IgD-negative memory B cell (primary cell): ENCODE results near the gene PRTN3. TPM values are rescaled to one million over a fixed set of nuclear protein-coding genes. Genes with fewer than 3 reads are reported as not detected.
A peak's percentile ranks its signal among the peaks of the same experiment; 100 is the strongest.
"Not testable (repeated sequence)": the region's sequence is repeated elsewhere in the genome, so short reads cannot be mapped to it uniquely, and the experiment has no call there.

Source experiments
- H3K27ac Mint-ChIP-seq, 3 donors: one replicate each; pipeline ENCODE4 v1.8.0; 2020 to 2022; ENCODE audit warnings: mild to moderate bottlenecking in 3 of 3, mixed read lengths in 3 of 3, moderate library complexity in 1 of 3
- H3K27me3 Mint-ChIP-seq: one replicate; pipeline ENCODE4 v1.8.0; 2021; ENCODE audit warnings: mixed read lengths
- H3K36me3 Mint-ChIP-seq: one replicate; pipeline ENCODE4 v1.8.0; 2020; ENCODE audit warnings: mild to moderate bottlenecking, mixed read lengths
- H3K4me1 Mint-ChIP-seq, 3 donors: one replicate each; pipeline ENCODE4 v1.8.0; 2020 to 2022; ENCODE audit warnings: mixed read lengths in 3 of 3, mild to moderate bottlenecking in 1 of 3
- H3K4me3 Mint-ChIP-seq, 4 donors: one replicate each; pipeline ENCODE4 v1.8.0; 2020 to 2022; ENCODE audit warnings: mild to moderate bottlenecking in 4 of 4, mixed read lengths in 4 of 4, moderate library complexity in 3 of 4
- H3K9me3 Mint-ChIP-seq, 3 donors: one replicate each; pipeline ENCODE4 v1.8.0; 2020 to 2021; ENCODE audit warnings: mixed read lengths in 3 of 3, mild to moderate bottlenecking in 1 of 3
- polyA plus RNA-seq: library from polyadenylated mRNA; unstranded; fragments of 300-500 nt; fragmentation: Illumina TruSeq; gene quantifications from one replicate; pipeline ENCODE4 v1.2.3, GENCODE V29; 2021

Gene PRTN3
- polyA plus RNA-seq, 1 donor from 2014 or later = not detected

DNA sequence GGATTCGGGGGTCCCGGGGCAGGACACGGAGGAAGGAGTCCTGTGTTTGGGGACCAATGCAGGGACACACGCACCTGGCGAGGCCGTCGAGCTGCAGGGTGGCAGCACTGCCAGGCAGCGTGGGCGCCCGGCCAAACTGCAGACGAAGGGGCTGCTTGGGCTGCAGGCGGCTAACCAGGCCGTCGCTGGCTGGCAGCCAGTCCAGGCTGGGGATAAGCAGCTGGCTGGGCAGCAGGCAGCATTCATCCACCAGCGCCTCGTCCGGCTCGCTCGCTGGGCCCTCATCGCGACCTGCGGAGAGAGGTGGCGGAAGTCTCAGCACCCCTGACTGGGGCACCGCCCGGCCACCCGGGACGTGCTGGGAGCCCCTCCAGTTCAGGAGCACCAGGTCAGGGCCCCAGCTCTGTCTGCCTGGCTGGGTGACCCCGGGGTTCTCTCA, 30.2 kb downstream of the PRTN3 start:
- Mint-ChIP-seq H3K36me3 (peaks cover 2% of the 10 kb centered on the region), H3K9me3 (no peaks in the 10 kb centered on the region), H3K4me3 (no peak overlapping the region), H3K27ac (peak overlapping the region in 1 of 3 donors; percentile 69), H3K27me3 (no peaks in the 10 kb centered on the region), H3K4me1 (peaks cover 4 to 6% (median 5%) of the 10 kb centered on the region in 3 donors)

DNA sequence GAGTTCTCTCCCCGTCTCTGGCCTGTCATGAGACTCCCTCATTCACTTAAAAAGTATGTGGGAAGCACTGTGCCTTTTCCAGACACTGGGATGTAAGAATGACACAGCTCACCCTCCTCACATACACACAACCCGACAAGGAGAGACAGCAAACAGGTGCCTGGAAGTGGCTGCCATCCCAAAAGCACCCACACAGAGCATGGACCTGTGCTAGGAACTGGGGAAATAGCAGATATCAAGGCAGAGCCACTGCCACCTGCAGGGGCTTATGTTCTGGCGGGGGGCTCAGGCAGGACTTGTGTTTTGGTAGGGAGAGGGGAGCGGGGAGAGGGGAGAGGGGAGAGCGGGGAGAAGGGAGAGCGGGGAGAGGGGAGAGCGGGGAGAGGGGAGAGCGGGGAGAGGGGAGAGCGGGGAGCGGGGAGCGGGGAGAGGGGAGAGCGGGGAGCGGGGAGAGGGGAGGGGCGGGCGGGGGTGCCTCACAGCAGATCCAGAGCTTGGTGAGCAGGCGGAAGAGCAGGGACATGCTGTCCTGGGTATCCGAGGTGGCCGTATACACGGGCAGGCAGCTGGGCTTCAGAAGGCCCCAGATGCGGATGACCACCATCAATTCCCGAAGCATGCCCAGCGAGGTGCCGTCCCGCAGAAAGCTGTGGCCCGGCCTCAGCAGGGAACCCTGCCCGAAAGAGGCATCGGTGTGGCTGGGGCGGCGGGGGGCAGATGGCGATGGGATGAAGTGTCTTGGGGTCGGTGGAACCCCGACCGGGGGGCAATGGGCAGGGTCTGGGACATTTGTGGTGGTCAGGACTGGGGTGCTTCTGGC, 30.9 kb downstream of the PRTN3 start:
- peaks cover 4 to 9% (median 6%) of the 10 kb centered on the region in 3 donors for H3K4me1 Mint-ChIP-seq
- no peaks in the 10 kb centered on the region for H3K27me3 Mint-ChIP-seq
- H3K27ac Mint-ChIP-seq = peak overlapping the region; percentile 82 to 98 (median 88)
- peaks cover 2% of the 10 kb centered on the region for H3K36me3 Mint-ChIP-seq
- no peaks in the 10 kb centered on the region for H3K9me3 Mint-ChIP-seq
- peak overlapping the region in 2 of 4 donors; percentile 79 to 90 for H3K4me3 Mint-ChIP-seq

DNA sequence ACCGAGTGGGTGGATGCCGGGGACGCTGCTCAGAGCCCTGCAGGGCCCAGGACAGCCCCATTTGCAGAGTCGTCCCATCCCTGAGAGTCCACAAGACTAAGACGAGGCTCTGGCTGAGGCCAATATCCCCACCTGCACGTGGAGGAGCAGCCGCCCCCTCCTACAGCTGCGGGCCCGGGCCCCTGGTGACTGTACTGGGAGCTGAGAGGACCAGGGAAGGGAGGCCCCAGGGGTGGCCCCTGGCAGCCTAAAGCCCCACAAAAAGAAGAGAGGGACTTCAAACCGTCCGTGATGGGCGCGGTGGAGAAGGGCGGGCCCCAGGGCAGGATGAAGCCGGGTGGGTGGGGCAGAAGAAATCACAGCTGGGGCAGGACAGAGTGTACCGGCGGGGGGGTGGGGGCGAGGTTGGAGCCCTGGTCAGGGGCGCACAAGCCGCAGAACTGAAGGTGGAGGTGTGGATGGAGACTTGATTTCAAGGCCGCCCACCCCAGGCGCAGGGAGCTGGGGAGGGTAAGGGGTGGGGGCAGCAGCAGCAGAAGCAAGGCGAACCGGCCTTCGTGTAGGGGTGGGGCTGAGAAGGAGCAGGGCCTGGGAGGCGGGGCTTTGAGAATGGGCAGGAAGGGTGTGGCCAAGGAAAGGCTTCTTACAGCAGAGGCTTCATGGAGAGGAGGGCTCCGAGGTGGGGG, 31.6 kb downstream of the PRTN3 start:
- Mint-ChIP-seq H3K4me3 (peak overlapping the region; percentile 79 to 96 (median 92)), H3K27ac (peak overlapping the region; percentile 82 to 98 (median 95)), H3K36me3 (peaks cover 2% of the 10 kb centered on the region), H3K27me3 (no peaks in the 10 kb centered on the region), H3K9me3 (no peaks in the 10 kb centered on the region), H3K4me1 (peaks cover 4 to 8% (median 6%) of the 10 kb centered on the region in 3 donors)

DNA sequence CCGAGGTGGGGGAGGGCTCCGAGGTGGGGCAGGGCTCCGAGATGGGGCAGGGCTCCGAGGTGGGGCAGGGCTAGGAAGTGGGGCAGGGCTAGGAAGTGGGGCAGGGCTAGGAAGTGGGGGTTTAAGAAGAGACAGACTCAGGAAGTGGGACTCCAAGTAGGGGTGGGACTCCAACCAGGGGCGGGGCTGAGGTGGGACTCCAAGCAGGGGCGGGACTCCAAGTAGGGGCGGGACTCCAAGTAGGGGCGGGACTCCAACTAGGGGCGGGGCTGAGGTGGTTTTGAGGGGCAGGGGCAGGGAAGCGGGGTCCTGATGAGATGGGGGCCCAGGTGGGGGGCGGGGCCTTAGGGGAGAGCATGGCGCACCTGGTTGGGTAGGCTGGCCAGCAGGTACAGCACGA, 32.3 kb downstream of the PRTN3 start:
- Mint-ChIP-seq H3K4me1 (peaks cover 4 to 8% (median 6%) of the 10 kb centered on the region in 3 donors), H3K4me3 (peak overlapping the region in 2 of 4 donors; percentile 84 to 90), H3K36me3 (peaks cover 2% of the 10 kb centered on the region), H3K9me3 (no peaks in the 10 kb centered on the region), H3K27ac (peak overlapping the region in 2 of 3 donors; percentile 82 to 98), H3K27me3 (no peaks in the 10 kb centered on the region)

DNA sequence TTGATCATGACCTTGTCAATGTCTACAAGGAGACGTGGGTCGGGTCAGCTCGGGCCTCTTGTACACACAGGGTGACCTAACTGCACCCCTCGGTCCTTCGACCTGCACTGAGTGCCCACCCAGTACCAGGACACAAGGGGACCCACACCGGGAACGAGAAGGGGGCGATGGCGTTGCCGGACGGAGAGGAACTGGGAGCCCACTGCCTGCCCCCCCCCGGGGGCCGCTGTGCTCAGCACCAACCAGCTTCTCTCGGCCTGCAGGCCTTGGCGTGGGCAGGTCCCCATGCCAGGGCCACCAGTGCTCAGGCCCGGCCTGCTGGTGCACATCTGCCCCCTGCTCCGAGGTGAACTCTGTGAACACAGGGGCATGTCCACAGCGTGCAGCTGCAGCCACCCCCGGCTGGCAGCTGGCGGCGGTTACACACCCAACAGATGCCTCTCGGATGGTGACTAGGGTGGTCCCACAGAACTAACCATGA, 32.8 kb downstream of the PRTN3 start:
- Mint-ChIP-seq H3K27ac (peak overlapping the region in 1 of 3 donors; percentile 82), H3K4me1 (peaks cover 4 to 8% (median 6%) of the 10 kb centered on the region in 3 donors), H3K27me3 (no peaks in the 10 kb centered on the region), H3K36me3 (peaks cover 2% of the 10 kb centered on the region), H3K4me3 (peak overlapping the region in 1 of 4 donors; percentile 84), H3K9me3 (no peaks in the 10 kb centered on the region)

DNA sequence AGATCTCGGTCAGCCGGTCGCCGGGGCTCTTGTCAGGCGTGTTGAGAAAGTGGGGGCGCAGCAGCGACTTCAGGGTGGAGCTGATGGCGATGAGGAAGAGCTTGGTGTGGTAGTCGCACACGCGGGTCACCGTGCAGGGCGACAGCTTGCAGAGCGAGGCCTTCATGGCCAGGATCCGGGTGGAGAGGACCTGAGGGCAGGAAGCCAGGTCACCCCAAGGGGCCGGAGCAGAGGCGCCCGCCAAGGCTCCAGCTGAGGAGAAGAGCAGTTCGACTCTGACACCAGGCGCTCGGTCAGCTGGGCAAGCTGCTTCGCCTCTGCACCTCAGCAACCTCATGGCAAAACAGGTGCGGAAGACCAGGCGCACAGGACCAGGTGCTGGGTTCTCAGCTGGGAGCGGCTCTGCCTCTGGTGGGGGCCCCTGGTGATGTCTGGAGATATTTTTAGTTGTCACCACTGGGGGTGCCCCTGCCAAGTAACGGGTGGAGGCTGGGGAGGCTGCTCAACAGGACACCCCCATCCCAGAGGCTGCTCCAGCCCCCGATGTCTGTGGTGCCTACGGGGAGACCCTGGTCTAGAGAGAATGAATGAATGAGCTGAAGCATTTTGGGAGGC, 34.6 kb downstream of the PRTN3 start:
- Mint-ChIP-seq H3K27me3 (no peaks in the 10 kb centered on the region), H3K36me3 (peaks cover 2% of the 10 kb centered on the region), H3K4me1 (peaks cover 4 to 8% (median 6%) of the 10 kb centered on the region in 3 donors), H3K4me3 (peak overlapping the region in 2 of 4 donors; percentile 52 to 70), H3K27ac (peak overlapping the region in 2 of 3 donors; percentile 31 to 60), H3K9me3 (no peaks in the 10 kb centered on the region)

DNA sequence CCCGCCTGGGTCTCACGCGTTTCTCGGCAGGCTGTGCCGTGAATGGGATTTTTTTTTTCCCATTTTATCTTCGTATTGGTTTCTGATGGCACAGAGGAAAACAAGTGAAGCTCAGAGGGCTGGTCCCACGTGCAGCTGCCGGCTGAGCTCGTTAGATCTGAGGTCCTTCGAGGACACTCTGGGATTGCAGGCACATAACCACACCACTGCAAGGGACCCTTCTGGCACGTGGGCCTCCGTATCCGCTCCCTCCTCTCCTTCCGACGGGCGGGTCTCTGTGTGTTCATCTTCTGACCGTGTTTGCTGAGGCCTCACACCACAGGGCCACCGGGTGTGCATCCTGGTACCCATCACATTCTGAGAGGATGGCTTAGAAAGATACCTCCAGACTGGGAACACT, 35.3 kb downstream of the PRTN3 start:
- Mint-ChIP-seq H3K4me1 (peaks cover 4 to 8% (median 6%) of the 10 kb centered on the region in 3 donors), H3K36me3 (peaks cover 2% of the 10 kb centered on the region), H3K27me3 (no peaks in the 10 kb centered on the region), H3K27ac (no peak overlapping the region), H3K4me3 (peak overlapping the region in 1 of 4 donors; percentile 52), H3K9me3 (no peaks in the 10 kb centered on the region)

DNA sequence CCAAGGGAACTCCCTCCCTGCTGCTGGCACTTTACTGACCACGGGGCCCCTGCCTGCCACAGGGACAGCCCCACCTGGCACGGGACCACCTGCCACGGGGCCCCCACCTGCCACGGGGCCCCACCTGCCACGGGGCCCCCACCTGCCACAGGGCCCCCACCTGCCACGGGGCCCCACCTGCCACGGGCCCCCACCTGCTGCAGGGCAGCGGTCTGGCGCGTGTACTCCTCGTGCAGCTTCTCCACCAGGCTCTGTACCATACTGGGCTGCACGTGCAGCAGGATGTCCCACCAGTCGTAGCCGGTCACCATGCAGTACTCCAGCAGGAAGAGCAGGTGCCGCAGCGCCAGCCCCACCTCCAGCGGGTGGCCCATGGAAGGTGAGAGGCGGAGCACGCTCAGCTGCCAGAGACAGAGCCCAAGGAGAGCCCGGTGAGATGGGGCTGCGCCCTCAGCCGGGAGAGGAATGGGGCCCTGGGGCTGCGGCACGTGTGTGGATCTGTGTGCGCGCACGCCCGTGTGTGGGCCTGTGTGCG, 36.0 kb downstream of the PRTN3 start:
- Mint-ChIP-seq H3K27ac (peak overlapping the region in 1 of 3 donors; percentile 28), H3K27me3 (no peaks in the 10 kb centered on the region), H3K9me3 (no peaks in the 10 kb centered on the region), H3K4me1 (peaks cover 4 to 7% (median 6%) of the 10 kb centered on the region in 3 donors), H3K36me3 (peaks cover 2% of the 10 kb centered on the region), H3K4me3 (no peak overlapping the region)

DNA sequence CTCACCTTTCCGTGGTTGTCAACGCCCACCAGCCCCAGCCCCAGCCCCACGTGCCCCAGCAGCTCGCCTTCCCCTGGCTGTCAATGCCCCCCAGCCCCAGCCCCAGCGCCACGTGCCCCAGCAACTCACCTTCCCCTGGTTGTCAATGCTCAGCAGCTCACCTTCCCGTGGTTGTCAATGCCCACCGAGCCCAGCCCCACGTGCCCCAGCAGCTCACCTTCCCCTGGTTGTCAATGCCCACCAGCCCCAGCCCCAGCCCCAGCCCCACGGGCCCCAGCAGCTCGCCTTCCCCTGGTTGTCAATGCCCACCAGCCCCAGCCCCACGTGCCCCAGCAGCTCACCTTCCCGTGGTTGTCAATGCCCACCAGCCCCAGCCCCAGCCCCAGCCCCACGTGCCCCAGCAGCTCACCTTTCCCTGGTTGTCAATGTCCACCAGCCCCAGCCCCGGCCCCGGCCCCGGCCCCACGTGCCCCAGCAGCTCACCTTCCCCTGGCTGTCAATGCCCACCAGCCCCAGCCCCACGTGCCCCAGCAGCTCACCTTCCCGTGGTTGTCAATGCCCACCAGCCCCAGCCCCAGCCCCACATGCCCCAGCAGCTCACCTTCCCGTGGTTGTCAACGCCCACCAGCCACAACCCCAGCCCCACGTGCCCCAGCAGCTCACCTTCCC, 37.3 kb downstream of the PRTN3 start:
- H3K36me3 Mint-ChIP-seq, H3K4me3 Mint-ChIP-seq, H3K27ac Mint-ChIP-seq: not testable (repeated sequence)

DNA sequence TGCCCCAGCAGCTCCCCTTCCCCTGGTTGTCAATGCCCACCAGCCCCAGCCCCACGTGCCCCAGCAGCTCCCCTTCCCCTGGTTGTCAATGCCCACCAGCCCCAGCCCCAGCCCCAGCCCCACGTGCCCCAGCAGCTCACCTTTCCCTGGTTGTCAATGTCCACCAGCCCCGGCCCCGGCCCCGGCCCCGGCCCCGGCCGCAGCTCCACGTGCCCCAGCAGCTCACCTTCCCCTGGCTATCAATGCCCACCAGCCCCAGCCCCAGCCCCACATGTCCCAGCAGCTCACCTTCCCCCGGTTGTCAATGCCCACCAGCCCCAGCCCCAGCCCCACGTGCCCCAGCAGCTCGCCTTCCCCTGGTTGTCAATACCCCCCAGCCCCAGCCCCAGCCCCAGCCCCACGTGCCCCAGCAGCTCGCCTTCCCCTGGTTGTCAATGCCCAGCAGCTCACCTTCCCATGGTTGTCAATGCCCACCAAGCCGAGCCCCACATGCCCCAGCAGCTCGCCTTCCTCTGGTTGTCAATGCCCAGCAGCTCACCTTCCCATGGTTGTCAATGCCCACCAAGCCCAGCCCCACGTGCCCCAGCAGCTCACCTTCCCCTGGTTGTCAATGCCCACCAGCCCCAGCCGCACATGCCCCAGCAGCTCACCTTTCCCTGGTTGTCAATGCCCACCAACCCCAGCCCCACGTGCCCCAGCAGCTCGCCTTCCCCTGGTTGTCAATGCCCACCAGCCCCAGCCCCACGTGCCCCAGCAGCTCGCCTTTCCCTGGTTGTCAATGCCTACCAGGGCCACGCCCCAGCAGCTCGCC, 38.2 kb downstream of the PRTN3 start:
- not testable (repeated sequence) for H3K4me1 Mint-ChIP-seq, H3K9me3 Mint-ChIP-seq, H3K27me3 Mint-ChIP-seq, H3K36me3 Mint-ChIP-seq, H3K27ac Mint-ChIP-seq, H3K4me3 Mint-ChIP-seq

More for the DNA sequence above, 37.3 kb downstream of the PRTN3 start:
- not testable (repeated sequence) for H3K9me3 Mint-ChIP-seq, H3K27me3 Mint-ChIP-seq, H3K4me1 Mint-ChIP-seq

DNA sequence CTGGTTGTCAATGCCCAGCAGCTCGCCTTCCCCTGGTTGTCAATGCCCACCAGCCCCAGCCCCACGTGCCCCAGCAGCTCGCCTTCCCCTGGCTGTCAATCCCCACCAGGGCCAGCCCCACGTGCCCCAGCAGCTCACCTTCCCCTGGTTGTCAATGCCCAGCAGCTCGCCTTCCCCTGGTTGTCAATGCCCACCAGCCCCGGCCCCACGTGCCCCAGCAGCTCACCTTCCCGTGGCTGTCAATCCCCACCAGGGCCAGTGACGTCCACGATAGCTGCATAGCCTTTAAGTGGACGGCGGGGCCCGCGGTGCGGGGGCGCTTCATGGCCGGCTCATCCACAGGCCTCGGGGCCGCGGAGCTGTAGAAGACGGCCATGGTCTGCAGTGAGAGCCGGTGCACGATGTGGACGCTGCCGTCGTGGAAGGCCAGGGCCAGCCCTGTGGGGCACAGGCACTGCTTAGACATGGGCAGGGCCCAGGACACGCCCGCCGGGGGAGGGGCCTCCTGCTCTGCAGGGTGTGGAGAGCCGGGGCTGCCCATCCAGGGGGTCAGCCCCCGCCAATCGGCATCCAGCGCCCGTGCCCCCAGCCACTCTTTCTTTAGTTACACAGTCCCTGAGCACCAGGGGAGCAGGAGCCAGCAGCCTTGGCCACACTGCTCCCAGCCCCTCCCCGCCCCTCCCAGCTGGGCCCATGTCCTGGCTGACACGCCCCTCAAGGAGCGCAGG, 39.1 kb downstream of the PRTN3 start:
- no peak overlapping the region for H3K27ac Mint-ChIP-seq
- peak overlapping the region in 1 of 4 donors; percentile 27 for H3K4me3 Mint-ChIP-seq
- H3K9me3 Mint-ChIP-seq = no peaks in the 10 kb centered on the region
- no peaks in the 10 kb centered on the region for H3K27me3 Mint-ChIP-seq
- H3K4me1 Mint-ChIP-seq = peaks cover 0 to 7% (median 1%) of the 10 kb centered on the region in 3 donors
- H3K36me3 Mint-ChIP-seq = peaks cover 2% of the 10 kb centered on the region

DNA sequence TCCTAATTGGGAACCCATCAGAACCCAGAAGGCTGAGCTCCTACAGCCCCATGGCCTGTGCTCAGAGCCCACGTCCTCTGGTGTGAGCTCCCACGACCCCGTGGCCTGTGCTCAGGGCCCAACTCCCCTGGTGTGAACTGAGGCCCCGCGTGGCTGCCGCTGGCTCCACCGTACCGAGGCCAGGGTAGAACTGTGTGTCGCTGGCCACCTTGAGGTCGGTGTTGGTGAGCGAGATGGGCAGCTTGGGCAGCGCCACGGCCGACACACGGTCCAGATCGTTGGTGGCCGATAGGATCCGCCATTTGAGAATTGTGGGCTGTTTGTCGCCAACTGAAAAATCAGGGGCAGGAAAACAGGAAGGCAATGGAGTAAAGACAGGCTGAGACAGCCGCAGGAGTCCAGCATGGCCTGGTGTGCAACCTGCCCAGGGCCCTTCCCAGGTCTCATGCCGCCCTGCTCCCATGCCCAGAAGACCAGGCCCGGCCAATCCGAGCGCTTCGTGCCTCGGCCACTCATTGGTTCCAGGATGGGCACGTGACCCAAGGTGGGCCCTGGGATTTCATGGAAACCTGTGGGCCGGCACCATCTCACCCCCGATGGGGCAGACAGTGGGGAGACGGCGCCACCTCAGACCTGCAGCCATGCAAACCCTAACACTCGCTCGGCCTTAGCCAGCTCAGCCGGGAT, 40.7 kb downstream of the PRTN3 start:
- no peaks in the 10 kb centered on the region for H3K9me3 Mint-ChIP-seq
- H3K4me3 Mint-ChIP-seq = no peak overlapping the region
- H3K4me1 Mint-ChIP-seq = peaks cover 0 to 2% (median 0%) of the 10 kb centered on the region in 3 donors
- H3K27me3 Mint-ChIP-seq = no peaks in the 10 kb centered on the region
- no peaks in the 10 kb centered on the region for H3K36me3 Mint-ChIP-seq
- peak overlapping the region in 1 of 3 donors; percentile 74 for H3K27ac Mint-ChIP-seq
